ENCODE results near the gene CXCL5. TPM values are rescaled to one million over a fixed set of nuclear protein-coding genes. Genes with fewer than 3 reads are reported as not detected.

CXCL5 gene
- total and polyA plus RNA-seq, 2 experiments from 2014 or later = 7.5 to 7.6 TPM

- TF ChIP-seq, protein P1, sequence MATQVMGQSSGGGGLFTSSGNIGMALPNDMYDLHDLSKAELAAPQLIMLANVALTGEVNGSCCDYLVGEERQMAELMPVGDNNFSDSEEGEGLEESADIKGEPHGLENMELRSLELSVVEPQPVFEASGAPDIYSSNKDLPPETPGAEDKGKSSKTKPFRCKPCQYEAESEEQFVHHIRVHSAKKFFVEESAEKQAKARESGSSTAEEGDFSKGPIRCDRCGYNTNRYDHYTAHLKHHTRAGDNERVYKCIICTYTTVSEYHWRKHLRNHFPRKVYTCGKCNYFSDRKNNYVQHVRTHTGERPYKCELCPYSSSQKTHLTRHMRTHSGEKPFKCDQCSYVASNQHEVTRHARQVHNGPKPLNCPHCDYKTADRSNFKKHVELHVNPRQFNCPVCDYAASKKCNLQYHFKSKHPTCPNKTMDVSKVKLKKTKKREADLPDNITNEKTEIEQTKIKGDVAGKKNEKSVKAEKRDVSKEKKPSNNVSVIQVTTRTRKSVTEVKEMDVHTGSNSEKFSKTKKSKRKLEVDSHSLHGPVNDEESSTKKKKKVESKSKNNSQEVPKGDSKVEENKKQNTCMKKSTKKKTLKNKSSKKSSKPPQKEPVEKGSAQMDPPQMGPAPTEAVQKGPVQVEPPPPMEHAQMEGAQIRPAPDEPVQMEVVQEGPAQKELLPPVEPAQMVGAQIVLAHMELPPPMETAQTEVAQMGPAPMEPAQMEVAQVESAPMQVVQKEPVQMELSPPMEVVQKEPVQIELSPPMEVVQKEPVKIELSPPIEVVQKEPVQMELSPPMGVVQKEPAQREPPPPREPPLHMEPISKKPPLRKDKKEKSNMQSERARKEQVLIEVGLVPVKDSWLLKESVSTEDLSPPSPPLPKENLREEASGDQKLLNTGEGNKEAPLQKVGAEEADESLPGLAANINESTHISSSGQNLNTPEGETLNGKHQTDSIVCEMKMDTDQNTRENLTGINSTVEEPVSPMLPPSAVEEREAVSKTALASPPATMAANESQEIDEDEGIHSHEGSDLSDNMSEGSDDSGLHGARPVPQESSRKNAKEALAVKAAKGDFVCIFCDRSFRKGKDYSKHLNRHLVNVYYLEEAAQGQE (IDR thresholded peaks at IDR 0.05; ENCODE audit: unreplicated experiment) = peak; percentile 67
- TF ChIP-seq ZNF331 (CRISPR knock-in tag; IDR thresholded peaks at IDR 0.05; ENCODE audit: low read depth) (no peak), ETS1 (IDR thresholded peaks at IDR 0.05) (no peak), NANOG (IDR thresholded peaks at IDR 0.05; ENCODE audit: borderline replicate concordance) (no peak)
- TF ChIP-seq, protein P2, sequence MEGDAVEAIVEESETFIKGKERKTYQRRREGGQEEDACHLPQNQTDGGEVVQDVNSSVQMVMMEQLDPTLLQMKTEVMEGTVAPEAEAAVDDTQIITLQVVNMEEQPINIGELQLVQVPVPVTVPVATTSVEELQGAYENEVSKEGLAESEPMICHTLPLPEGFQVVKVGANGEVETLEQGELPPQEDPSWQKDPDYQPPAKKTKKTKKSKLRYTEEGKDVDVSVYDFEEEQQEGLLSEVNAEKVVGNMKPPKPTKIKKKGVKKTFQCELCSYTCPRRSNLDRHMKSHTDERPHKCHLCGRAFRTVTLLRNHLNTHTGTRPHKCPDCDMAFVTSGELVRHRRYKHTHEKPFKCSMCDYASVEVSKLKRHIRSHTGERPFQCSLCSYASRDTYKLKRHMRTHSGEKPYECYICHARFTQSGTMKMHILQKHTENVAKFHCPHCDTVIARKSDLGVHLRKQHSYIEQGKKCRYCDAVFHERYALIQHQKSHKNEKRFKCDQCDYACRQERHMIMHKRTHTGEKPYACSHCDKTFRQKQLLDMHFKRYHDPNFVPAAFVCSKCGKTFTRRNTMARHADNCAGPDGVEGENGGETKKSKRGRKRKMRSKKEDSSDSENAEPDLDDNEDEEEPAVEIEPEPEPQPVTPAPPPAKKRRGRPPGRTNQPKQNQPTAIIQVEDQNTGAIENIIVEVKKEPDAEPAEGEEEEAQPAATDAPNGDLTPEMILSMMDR (conservative IDR thresholded peaks at IDR 0.05; ENCODE audit: low read depth in 2 of 2) = no peak
Measured at GRCh38 chr4:74014332-74014731, 15.9 kb upstream of the CXCL5 start (continued).

DNA sequence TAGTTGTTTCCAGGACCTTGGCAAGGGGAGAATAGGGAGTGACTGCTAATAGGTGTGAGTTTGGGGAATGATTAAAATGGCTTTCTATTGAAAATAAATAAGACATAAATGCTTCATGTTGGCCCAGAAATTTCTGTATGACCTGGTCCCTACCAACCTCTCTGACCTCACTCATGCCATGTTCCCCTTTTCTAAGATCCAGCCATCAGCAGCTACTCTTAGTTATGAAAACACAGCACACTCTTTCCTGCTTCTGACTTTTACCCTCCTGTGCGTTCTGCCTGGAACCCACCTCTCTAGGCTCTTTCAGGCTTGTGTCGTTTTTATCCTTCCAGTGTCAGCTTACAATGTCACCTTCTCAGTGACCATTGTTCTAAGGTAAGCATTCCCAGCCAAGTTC lies 14.8 kb upstream of the CXCL5 start:
- no peak overlapping the region for H3K4me3 ChIP-seq
- DNase-seq (ENCODE audit: low spot score) = no peak
- Mint-ChIP-seq H3K4me3 (no peak overlapping the region), H3K4me1 (peaks cover 20% of the 10 kb centered on the region; the same call in 2 of the 3 replicates), H3K27ac (no peak overlapping the region), H3K27me3 (ENCODE audit: insufficient read depth, low read depth, poor library complexity) (no peaks in the 10 kb centered on the region), H3K9me3 (0 out of 3 replicates have a peak, but pooled peaks cover 5% of the 10 kb centered on the region), H3K36me3 (ENCODE audit: low read depth) (peaks cover 7% of the 10 kb centered on the region)
- peaks cover 15% of the 10 kb centered on the region; the same call in 1 of the 2 replicates for H3K9me2 ChIP-seq (ENCODE audit: insufficient read depth)
- no peaks in the 10 kb centered on the region; the same call in 1 of the 2 replicates for H3F3A ChIP-seq (replicated peaks; ENCODE audit: low read depth)
- H3K79me2 ChIP-seq (replicated peaks; ENCODE audit: insufficient read depth) = no peaks in the 10 kb centered on the region
- no peak overlapping the region for H3K4me2 ChIP-seq
- no peak overlapping the region for H2AFZ ChIP-seq
- no peaks in the 10 kb centered on the region; the same call in 1 of the 2 replicates for H3K36me3 ChIP-seq (ENCODE audit: insufficient read depth)
- peaks cover 19% of the 10 kb centered on the region for H3K4me1 ChIP-seq (ENCODE audit: insufficient read depth)
- ATAC-seq = no peak
- no peak overlapping the region for H3K27ac ChIP-seq (ENCODE audit: low read depth)
- no peaks in the 10 kb centered on the region for H4K20me1 ChIP-seq (replicated peaks; ENCODE audit: insufficient read depth)
- no peaks in the 10 kb centered on the region for H3K27me3 ChIP-seq (ENCODE audit: insufficient read depth)
- TF ChIP-seq ZNF114 (CRISPR knock-in tag; IDR thresholded peaks at IDR 0.05) (no peak), ETS1 (IDR thresholded peaks at IDR 0.05) (no peak), EZH2phosphoT487 (IDR thresholded peaks at IDR 0.05; ENCODE audit: unreplicated experiment) (no peak), JUNB (IDR thresholded peaks at IDR 0.05; ENCODE audit: unreplicated experiment) (no peak), POLR2AphosphoS5 (IDR thresholded peaks at IDR 0.05; ENCODE audit: low read depth) (no peak), NANOG (IDR thresholded peaks at IDR 0.05; ENCODE audit: borderline replicate concordance) (no peak), STAT1 (IDR thresholded peaks at IDR 0.05; ENCODE audit: unreplicated experiment) (no peak)
- TF ChIP-seq, protein P1 (IDR thresholded peaks at IDR 0.05; ENCODE audit: unreplicated experiment) = no peak
- TF ChIP-seq, protein P2 (conservative IDR thresholded peaks at IDR 0.05; ENCODE audit: low read depth in 2 of 2) = no peak
